Naive thymus-derived CD8-positive, alpha-beta T cell (primary cell): Measurements from ENCODE around the gene CILP. TPM values are rescaled to one million over a fixed set of nuclear protein-coding genes. Genes with fewer than 3 reads are reported as not detected.
A peak's percentile ranks its signal among the peaks of the same experiment; 100 is the strongest.
"Not testable (repeated sequence)": the region's sequence is repeated elsewhere in the genome, so short reads cannot be mapped to it uniquely, and the experiment has no call there.

Experiments used
- ATAC-seq, 2 donors: fragments of 150-1000 bp; cut with Tn5 transposase in 1 of 2; sonication (Bioruptor Pico), chemical (Tn5 transposase) in 1 of 2; 1 replicate in 1 of 2; 2 replicates in 1 of 2; pipeline ENCODE4 v1.10.0; 2021; ENCODE audit warnings: mild to moderate bottlenecking in 2 of 2, moderate library complexity in 2 of 2
- POLR2A ChIA-PET: fragments of 350-600 bp; sonication (Branson Sonifier 250); formaldehyde crosslinking; loops from one replicate; lab custom pipeline; 2021; ENCODE audit warnings: antibody characterized with exemption; lab: Charles Lee
- DNase-seq, 10 donors: peaks; one replicate each; pipeline versions ENCODE4 v3.0.0 to v3.0.0-alpha.2; 2020 to 2022
- H3K27ac Mint-ChIP-seq, 10 donors: one replicate each; pipeline ENCODE4 v1.8.0; 2020 to 2022; ENCODE audit warnings: mild to moderate bottlenecking in 10 of 10, mixed read lengths in 10 of 10, moderate library complexity in 4 of 10, inconsistent platforms in 1 of 10
- H3K27me3 Mint-ChIP-seq, 5 donors: one replicate each; pipeline ENCODE4 v1.8.0; 2021 to 2022; ENCODE audit warnings: mixed read lengths in 5 of 5
- H3K36me3 Mint-ChIP-seq, 3 donors: one replicate each; pipeline ENCODE4 v1.8.0; 2020 to 2022; ENCODE audit warnings: mixed read lengths in 3 of 3, mild to moderate bottlenecking in 2 of 3, inconsistent platforms in 1 of 3
- H3K4me1 Mint-ChIP-seq, 4 donors: one replicate each; pipeline ENCODE4 v1.8.0; 2021 to 2022; ENCODE audit warnings: mixed read lengths in 4 of 4
- H3K4me3 Mint-ChIP-seq, 10 donors: one replicate each; pipeline ENCODE4 v1.8.0; 2020 to 2022; ENCODE audit warnings: mild to moderate bottlenecking in 10 of 10, mixed read lengths in 10 of 10, moderate library complexity in 6 of 10, inconsistent platforms in 1 of 10
- H3K9me3 Mint-ChIP-seq, 9 donors: one replicate each; pipeline ENCODE4 v1.8.0; 2020 to 2022; ENCODE audit warnings: mixed read lengths in 9 of 9, mild to moderate bottlenecking in 3 of 9, inconsistent platforms in 1 of 9, moderate library complexity in 1 of 9
- polyA plus RNA-seq, 3 donors: library from polyadenylated mRNA; unstranded; fragments of 300-500 nt; fragmentation: Illumina TruSeq; gene quantifications; one replicate each; pipeline ENCODE4 v1.2.3, GENCODE V29; 2021
- total RNA-seq, 8 experiments: library from RNA in 2 of 8; stranded (reverse) in 2 of 8; gene quantifications; one replicate each; pipeline ENCODE4 v1.2.3 and lab custom pipeline; 2021 to 2026

CILP gene
- total and polyA plus RNA-seq, 5 experiments from 2014 or later, result 0.10 to 0.44 (median 0.44) TPM; not detected in 2

DNA sequence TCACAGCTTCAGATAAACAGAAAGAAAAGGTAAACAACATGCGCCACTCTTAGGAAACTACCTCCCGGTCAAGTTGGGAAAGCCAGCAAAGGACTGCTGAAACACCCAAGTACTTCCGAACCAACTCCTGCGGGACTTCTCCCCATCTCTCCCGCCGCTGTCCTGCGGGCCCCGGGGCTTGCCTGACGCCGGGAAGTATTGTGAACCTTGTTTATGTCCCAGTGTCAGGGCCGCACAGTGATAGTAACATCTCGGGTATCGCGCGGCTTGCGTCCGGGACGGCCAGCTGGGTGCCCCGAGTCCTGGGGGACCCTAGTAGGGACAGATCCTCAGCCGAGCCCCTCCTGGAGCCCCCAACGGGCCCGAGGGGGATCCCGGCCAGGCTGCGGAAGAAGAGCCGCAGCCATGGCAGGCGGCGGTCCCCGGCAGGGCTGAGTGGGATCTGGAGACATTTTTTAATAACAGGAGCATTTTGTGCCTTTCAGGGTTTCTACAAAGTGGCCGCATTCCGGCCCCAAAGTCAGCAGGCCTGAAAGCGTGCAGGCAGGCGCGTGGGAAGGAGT is 26.9 kb downstream of the CILP start:
- H3K27me3 Mint-ChIP-seq, result no peaks in the 10 kb centered on the region
- no peaks in the 10 kb centered on the region for H3K9me3 Mint-ChIP-seq
- peaks cover 10 to 43% (median 33%) of the 10 kb centered on the region in 4 donors for H3K4me1 Mint-ChIP-seq
- peak in 1 of 2 donors; percentile 5 for ATAC-seq
- POLR2A ChIA-PET, result interaction anchor here (1.1 to 2.7 kb wide), 7 partner anchors 15 to 290 kb away, joined by 3 to 41 read pairs (median 11); partner anchors contain the start of genes PARP16 and RNU5B-1
- peak overlapping the region; percentile 92 to 98 (median 96) for H3K27ac Mint-ChIP-seq
- H3K36me3 Mint-ChIP-seq, result peaks cover 0 to 16% (median 7%) of the 10 kb centered on the region in 3 donors
- H3K4me3 Mint-ChIP-seq, result peak overlapping the region; percentile 89 to 97 (median 94)
- DNase-seq, result peak in 9 of 10 donors; percentile 10 to 67 (median 24)

GRCh38 chr15:65183865-65184159 is 27.5 kb downstream of the CILP start:
- peak overlapping the region; percentile 89 to 97 (median 94) for H3K4me3 Mint-ChIP-seq
- H3K4me1 Mint-ChIP-seq, result peaks cover 11 to 43% (median 35%) of the 10 kb centered on the region in 4 donors
- no peak for ATAC-seq

DNA sequence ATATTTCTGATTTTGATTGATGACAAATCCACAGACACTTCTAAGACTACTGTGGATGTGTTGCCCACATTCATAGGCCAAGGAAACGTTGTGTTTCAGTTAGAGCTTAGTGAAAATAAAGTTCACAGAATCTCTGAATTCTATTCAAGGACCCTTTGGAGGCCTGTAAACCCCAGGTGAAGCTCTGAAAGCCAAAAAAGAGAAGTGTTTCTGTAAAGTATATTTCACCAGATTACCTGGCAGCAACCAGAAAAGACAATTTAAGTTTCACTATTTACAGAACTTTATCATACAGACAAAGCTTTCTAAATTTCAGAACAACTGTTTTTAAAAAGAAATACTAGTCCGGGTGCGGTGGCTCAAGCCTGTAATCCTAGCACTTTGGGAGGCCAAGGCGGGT is 28.7 kb downstream of the CILP start:
- Mint-ChIP-seq H3K4me1 (peaks cover 12 to 45% (median 35%) of the 10 kb centered on the region in 4 donors), H3K9me3 (no peaks in the 10 kb centered on the region), H3K36me3 (peaks cover 0 to 29% (median 11%) of the 10 kb centered on the region in 3 donors), H3K4me3 (peak overlapping the region; percentile 89 to 97 (median 94)), H3K27ac (peak overlapping the region in 8 of 10 donors; percentile 52 to 98 (median 67)), H3K27me3 (no peaks in the 10 kb centered on the region)
- DNase-seq (no peak), ATAC-seq (no peak)
- POLR2A ChIA-PET, result interaction anchor here (0.6 to 1.3 kb wide), 3 partner anchors 16 to 96 kb away, joined by 3 to 7 read pairs (median 3); partner anchors contain the start of gene PDCD7

More at GRCh38 chr15:65183865-65184159, 27.5 kb downstream of the CILP start:
- Mint-ChIP-seq H3K9me3 (no peaks in the 10 kb centered on the region), H3K36me3 (peaks cover 0 to 20% (median 7%) of the 10 kb centered on the region in 3 donors), H3K27me3 (no peaks in the 10 kb centered on the region), H3K27ac (peak overlapping the region in 9 of 10 donors; percentile 92 to 98 (median 97))
- POLR2A ChIA-PET, result interaction anchor here (1.1 to 2.7 kb wide), 4 partner anchors 14 to 120 kb away, joined by 4 to 41 read pairs (median 24); partner anchors contain the start of genes PARP16 and RNU5B-1
- DNase-seq, result no peak

DNA sequence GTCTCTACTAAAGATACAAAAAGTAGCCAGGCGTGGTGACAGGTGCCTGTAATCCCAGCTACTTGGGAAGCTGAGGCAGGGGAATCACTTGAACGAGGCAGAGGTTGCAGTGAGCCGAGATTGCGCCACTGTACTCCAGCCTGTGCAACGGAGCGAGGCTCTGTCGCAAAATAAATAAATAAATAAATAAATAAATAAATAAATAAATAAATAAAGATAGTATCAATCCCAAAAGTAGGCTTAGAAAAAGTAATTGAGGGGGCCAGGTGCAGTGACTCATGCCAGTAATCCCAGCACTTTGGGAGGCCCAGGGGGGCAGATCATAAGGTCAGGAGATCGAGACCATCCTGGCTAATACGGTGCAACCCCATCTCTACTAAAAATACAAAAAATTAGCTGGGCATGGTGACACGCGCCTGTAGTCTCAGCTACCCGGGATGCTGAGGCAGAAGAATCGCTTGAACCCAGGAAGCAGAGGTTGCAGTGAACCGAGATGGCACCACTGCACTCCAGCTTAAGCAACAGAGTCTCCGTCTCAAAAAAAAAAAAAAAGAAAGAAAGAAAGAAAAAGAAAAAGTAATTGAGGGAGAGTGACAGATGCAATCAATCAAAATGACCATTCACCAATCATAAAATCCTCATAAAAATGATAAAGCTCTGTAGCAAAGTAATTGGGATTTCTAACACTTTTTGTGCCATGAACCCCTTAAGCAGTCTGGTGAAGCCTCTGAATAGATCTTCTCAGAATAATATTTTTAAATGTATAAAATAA is 29.5 kb downstream of the CILP start:
- not testable (repeated sequence) for H3K27me3 Mint-ChIP-seq, ATAC-seq, DNase-seq, H3K9me3 Mint-ChIP-seq
- peak overlapping the region in 4 of 10 donors; percentile 19 to 93 (median 50) for H3K27ac Mint-ChIP-seq
- peaks cover 0 to 36% (median 12%) of the 10 kb centered on the region in 3 donors for H3K36me3 Mint-ChIP-seq
- H3K4me3 Mint-ChIP-seq, result peak overlapping the region in 8 of 10 donors; percentile 7 to 89 (median 54)
- POLR2A ChIA-PET, result interaction anchor here (0.6 to 1.3 kb wide), 3 partner anchors 15 to 97 kb away, joined by 3 to 7 read pairs (median 3); partner anchors contain the start of gene PDCD7
- H3K4me1 Mint-ChIP-seq, result peaks cover 12 to 45% (median 35%) of the 10 kb centered on the region in 4 donors

DNA sequence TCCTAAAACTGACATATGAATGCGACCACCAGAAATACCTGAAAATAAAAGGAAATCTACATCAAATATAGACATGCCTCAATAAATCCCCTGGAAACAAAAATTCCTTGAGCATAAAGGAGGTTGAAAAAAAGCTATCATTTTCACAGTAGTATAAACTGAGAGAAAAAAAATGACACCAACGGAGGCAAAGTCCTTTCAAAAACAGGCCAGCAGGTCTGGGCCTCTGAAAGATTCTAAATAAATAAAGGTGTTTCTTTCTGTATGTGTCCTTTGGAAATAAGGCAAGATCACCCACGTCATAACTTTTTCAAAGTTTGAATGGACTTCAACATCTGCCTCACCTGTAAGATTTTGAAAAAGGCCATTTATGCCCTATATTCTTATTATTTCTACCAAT is 31.1 kb downstream of the CILP start:
- peaks cover 0 to 50% (median 17%) of the 10 kb centered on the region in 3 donors for H3K36me3 Mint-ChIP-seq
- H3K27me3 Mint-ChIP-seq, result no peaks in the 10 kb centered on the region
- no peak overlapping the region for H3K4me3 Mint-ChIP-seq
- DNase-seq, result no peak
- POLR2A ChIA-PET, result no interaction called here
- ATAC-seq, result no peak
- peak overlapping the region in 2 of 10 donors; percentile 7 to 8 for H3K27ac Mint-ChIP-seq
- H3K9me3 Mint-ChIP-seq, result no peaks in the 10 kb centered on the region
- H3K4me1 Mint-ChIP-seq, result peaks cover 7 to 42% (median 31%) of the 10 kb centered on the region in 4 donors

DNA sequence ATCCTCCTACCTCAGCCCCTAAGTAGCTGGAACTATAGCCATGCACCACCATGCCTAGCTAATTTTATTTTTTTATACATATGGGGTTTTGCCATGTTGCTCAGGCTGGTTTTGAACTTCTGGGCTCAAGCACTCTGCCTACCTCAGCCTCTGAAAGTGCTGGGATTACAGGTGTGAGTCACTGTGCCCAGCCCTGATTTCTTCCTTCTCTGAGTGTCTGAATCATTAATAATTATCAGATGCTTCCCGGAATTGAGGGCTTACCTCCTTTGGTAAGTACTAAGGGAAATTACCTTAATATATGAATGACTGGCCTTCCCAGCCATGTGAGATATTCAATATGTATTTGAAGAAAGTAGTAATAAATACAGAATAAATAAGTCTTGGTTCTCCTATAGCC is 33.4 kb downstream of the CILP start:
- Mint-ChIP-seq H3K4me3 (no peak overlapping the region), H3K27me3 (no peaks in the 10 kb centered on the region), H3K36me3 (peaks cover 0 to 70% (median 21%) of the 10 kb centered on the region in 3 donors), H3K4me1 (peaks cover 8 to 32% (median 23%) of the 10 kb centered on the region in 4 donors), H3K9me3 (no peaks in the 10 kb centered on the region), H3K27ac (peak overlapping the region in 1 of 10 donors; percentile 43)
- POLR2A ChIA-PET, result no interaction called here
- ATAC-seq, result no peak
- no peak for DNase-seq

- peaks cover 3 to 23% (median 12%) of the 10 kb centered on the region in 4 donors for H3K4me1 Mint-ChIP-seq
- peaks cover 0 to 82% (median 24%) of the 10 kb centered on the region in 3 donors for H3K36me3 Mint-ChIP-seq
- DNase-seq, result no peak
- H3K4me3 Mint-ChIP-seq, result no peak overlapping the region
- ATAC-seq, result no peak
- H3K27me3 Mint-ChIP-seq, result no peaks in the 10 kb centered on the region
- POLR2A ChIA-PET, result no interaction called here
- H3K27ac Mint-ChIP-seq, result peak overlapping the region in 4 of 10 donors; percentile 15 to 69 (median 26)
- no peaks in the 10 kb centered on the region for H3K9me3 Mint-ChIP-seq
These were observed 35.2 kb downstream of the CILP start for GRCh38 chr15:65176056-65176455.

DNA sequence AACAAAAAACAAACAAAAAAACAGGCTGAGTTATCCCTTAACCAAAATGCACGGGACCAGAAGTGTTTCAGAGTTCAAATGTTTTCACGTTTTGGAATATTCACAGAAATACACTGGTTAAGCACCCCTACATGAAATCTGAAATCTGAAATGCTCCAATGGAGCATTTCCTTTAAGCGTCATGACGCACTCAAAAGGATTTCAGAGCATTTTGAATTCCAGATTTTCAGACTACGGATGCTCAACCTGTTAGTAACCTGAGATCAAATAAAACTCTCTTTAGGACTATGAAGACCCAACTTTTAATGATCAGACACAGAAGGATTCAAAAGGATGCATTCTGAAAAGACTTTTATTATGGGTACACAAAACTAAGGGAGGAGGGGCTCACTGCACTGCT is 35.8 kb downstream of the CILP start:
- no peaks in the 10 kb centered on the region for H3K9me3 Mint-ChIP-seq
- no peak overlapping the region for H3K4me3 Mint-ChIP-seq
- H3K27me3 Mint-ChIP-seq, result no peaks in the 10 kb centered on the region
- POLR2A ChIA-PET, result no interaction called here
- DNase-seq (no peak), ATAC-seq (no peak)
- H3K36me3 Mint-ChIP-seq, result peaks cover 0 to 84% (median 24%) of the 10 kb centered on the region in 3 donors
- peaks cover 0 to 22% (median 11%) of the 10 kb centered on the region in 4 donors for H3K4me1 Mint-ChIP-seq
- peak overlapping the region in 2 of 10 donors; percentile 15 to 69 for H3K27ac Mint-ChIP-seq

DNA sequence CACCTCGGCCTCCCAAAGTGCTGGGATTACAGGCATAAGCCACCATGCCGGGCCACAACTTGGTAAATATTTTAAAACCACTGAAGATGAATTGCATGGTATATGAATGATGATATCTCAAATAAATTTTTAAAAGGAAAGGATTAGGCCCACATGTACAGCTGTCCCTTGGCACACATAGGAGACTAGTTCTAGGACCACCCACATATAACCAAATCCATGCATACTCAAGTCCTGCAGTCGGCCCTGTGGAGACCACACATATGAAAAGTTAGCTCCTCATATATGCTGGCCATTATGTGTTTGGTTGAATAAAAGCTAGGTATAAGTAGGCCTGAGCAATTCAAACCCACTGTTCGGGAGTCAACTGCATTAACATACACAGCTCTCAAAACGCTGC is 36.8 kb downstream of the CILP start:
- H3K9me3 Mint-ChIP-seq, result no peaks in the 10 kb centered on the region
- no peak overlapping the region for H3K4me3 Mint-ChIP-seq
- POLR2A ChIA-PET, result no interaction called here

GRCh38 chr15:65172531-65172930 is 38.7 kb downstream of the CILP start:
- POLR2A ChIA-PET, result no interaction called here
- ATAC-seq, result no peak
- no peaks in the 10 kb centered on the region for H3K27me3 Mint-ChIP-seq
- peaks cover 0 to 83% (median 13%) of the 10 kb centered on the region in 3 donors for H3K36me3 Mint-ChIP-seq
- peaks cover 0 to 12% (median 5%) of the 10 kb centered on the region in 4 donors for H3K4me1 Mint-ChIP-seq
- no peaks in the 10 kb centered on the region for H3K9me3 Mint-ChIP-seq
- DNase-seq, result no peak
- H3K4me3 Mint-ChIP-seq, result no peak overlapping the region
- peak overlapping the region in 2 of 10 donors; percentile 19 to 48 for H3K27ac Mint-ChIP-seq

More for the DNA sequence above, 36.8 kb downstream of the CILP start:
- ATAC-seq, result no peak
- Mint-ChIP-seq H3K27ac (no peak overlapping the region), H3K4me1 (peaks cover 0 to 17% (median 7%) of the 10 kb centered on the region in 4 donors), H3K27me3 (no peaks in the 10 kb centered on the region), H3K36me3 (peaks cover 0 to 86% (median 19%) of the 10 kb centered on the region in 3 donors)
- no peak for DNase-seq

DNA sequence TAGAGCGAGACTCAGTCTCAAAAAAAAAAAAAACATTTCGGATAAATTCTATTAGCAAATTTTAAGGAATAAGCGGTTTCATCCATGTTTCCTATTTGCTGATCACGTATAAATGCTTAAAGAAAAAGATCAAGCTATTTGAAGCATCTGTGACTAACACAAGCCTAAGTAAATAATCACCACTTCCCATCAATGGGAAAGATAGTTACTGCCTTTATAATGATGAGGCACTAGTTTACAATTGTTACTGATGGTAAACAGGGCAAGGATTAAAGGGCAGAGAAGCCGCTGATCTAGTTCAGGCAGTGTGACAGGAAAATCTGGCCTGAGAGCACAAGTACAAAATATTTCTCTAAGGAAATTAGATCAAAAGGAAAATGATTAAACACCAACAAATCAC is 39.8 kb downstream of the CILP start:
- H3K4me1 Mint-ChIP-seq, result peaks cover 0 to 15% (median 5%) of the 10 kb centered on the region in 4 donors
- DNase-seq (no peak), ATAC-seq (no peak)
- H3K9me3 Mint-ChIP-seq, result no peaks in the 10 kb centered on the region
- H3K27ac Mint-ChIP-seq, result no peak overlapping the region
- POLR2A ChIA-PET, result interaction anchor here (0.7 kb wide), 1 partner anchor 980 kb away, joined by 3 read pairs; no protein-coding TSS in a partner anchor
- no peaks in the 10 kb centered on the region for H3K27me3 Mint-ChIP-seq
- H3K4me3 Mint-ChIP-seq, result no peak overlapping the region
- peaks cover 0 to 81% (median 14%) of the 10 kb centered on the region in 3 donors for H3K36me3 Mint-ChIP-seq

- no peak for DNase-seq
- H3K27ac Mint-ChIP-seq, result peak overlapping the region in 2 of 10 donors; percentile 11 to 21
These were observed 45.4 kb downstream of the CILP start for GRCh38 chr15:65165875-65166274.

More at GRCh38 chr15:65165875-65166274, 45.4 kb downstream of the CILP start:
- H3K4me1 Mint-ChIP-seq, result peaks cover 0 to 12% (median 2%) of the 10 kb centered on the region in 4 donors
- H3K4me3 Mint-ChIP-seq, result no peak overlapping the region
- H3K36me3 Mint-ChIP-seq, result peaks cover 0 to 62% (median 2%) of the 10 kb centered on the region in 3 donors
- POLR2A ChIA-PET, result interaction anchor here (0.7 kb wide), 3 partner anchors 42 to 139 kb away, joined by 3 to 8 read pairs (median 7); no protein-coding TSS in a partner anchor
- H3K27me3 Mint-ChIP-seq, result no peaks in the 10 kb centered on the region
- H3K9me3 Mint-ChIP-seq, result no peaks in the 10 kb centered on the region
- ATAC-seq, result no peak
